HepG2 (cell line): Measurements from ENCODE around the gene BMP6. TPM values are rescaled to one million over a fixed set of nuclear protein-coding genes. Genes with fewer than 3 reads are reported as not detected.

Source experiments
- ATAC-seq: fragments of 200-7000 bp; cut with Tn5 transposase; 3 replicates; pipeline ENCODE4 v1.9.1; 2020; ENCODE audit warnings: mild to moderate bottlenecking, moderate library complexity
- BruUV-seq: library from RNA; stranded (reverse); fragments of 400-500 nt; replicated peaks from 2 replicates; lab custom pipeline; 2021; lab: Mats Ljungman, UMichigan
- CTCF ChIA-PET: fragments of 300-600 bp; formaldehyde crosslinking; extraction: SDS; loops from one replicate; lab custom pipeline; 2021; ENCODE audit warnings: low total read pairs, inconsistent platforms, low intra/inter-chr PET ratio; lab: Yijun Ruan, JAX
- POLR2A ChIA-PET: fragments of 350-600 bp; sonication (Branson Sonifier 250); formaldehyde crosslinking; loops from one replicate; lab custom pipeline; 2020; ENCODE audit warnings: antibody characterized with exemption, inconsistent platforms; lab: Yijun Ruan, JAX
- DNase-seq: peaks from one replicate; pipeline ENCODE4 v3.0.0-alpha.2; 2015; ENCODE audit warnings: low spot score
- FAIRE-seq: peaks from 3 replicates; lab custom pipeline; 2011; peaks lifted over from hg19 to GRCh38; lab: Jason Lieb, UNC
- H2AFZ ChIP-seq: one replicate; pipeline ENCODE4 v1.6.1; 2011; ENCODE audit warnings: low read length, inconsistent platforms
- H3K27ac ChIP-seq: fragments of 300-600 bp; 3 replicates; pipeline ENCODE4 v1.8.0; 2011; ENCODE audit warnings: mixed run types, mild to moderate bottlenecking, mixed read lengths, low read length, inconsistent platforms; ENCODE audit not compliant: insufficient read depth; ENCODE audit errors: extremely low read length
- H3K27me3 ChIP-seq, 2 experiments: fragments of 200-600 bp in 1 of 2; 2 replicates in 1 of 2; 3 replicates in 1 of 2; pipeline versions ENCODE4 v1.6.0 to v1.8.0; 2011; ENCODE audit warnings: low read length in 2 of 2, mild to moderate bottlenecking in 2 of 2, moderate library complexity in 2 of 2, inconsistent platforms in 1 of 2; ENCODE audit not compliant: insufficient read depth in 2 of 2, control insufficient read depth in 1 of 2
- H3K36me3 ChIP-seq, 2 experiments: fragments of 200-600 bp in 1 of 2; replicated peaks in 1 of 2; 2 replicates in 1 of 2; 3 replicates in 1 of 2; pipeline versions ENCODE4 v1.5.1 to v1.8.0; 2011; ENCODE audit warnings: low read length in 2 of 2, inconsistent platforms in 1 of 2; ENCODE audit not compliant: insufficient read depth in 2 of 2, control insufficient read depth in 1 of 2
- H3K4me1 ChIP-seq: 2 replicates; pipeline ENCODE4 v1.5.1; 2012; ENCODE audit warnings: low read length, inconsistent platforms; ENCODE audit not compliant: insufficient read depth
- H3K4me2 ChIP-seq: 2 replicates; pipeline ENCODE4 v1.6.0; 2011; ENCODE audit warnings: low read depth, low read length, inconsistent platforms
- H3K4me3 ChIP-seq, 3 experiments: fragments of 200-600 bp in 1 of 3; sonication (generic), shearing (Covaris generic) in 1 of 3; replicated peaks in 1 of 3; 2 replicates each; pipeline ENCODE4 v1.5.1; 2011 to 2016; ENCODE audit warnings: low read length in 3 of 3, inconsistent platforms in 2 of 3, low read depth in 2 of 3, mild to moderate bottlenecking in 2 of 3, control low read depth in 1 of 3, mixed read lengths in 1 of 3; ENCODE audit not compliant: insufficient read depth in 1 of 3
- H3K79me2 ChIP-seq: one replicate; pipeline ENCODE4 v1.6.1; 2011; ENCODE audit warnings: low read length, inconsistent platforms; ENCODE audit not compliant: insufficient read depth
- H3K9ac ChIP-seq: 2 replicates; pipeline ENCODE4 v1.6.0; 2011; ENCODE audit warnings: mild to moderate bottlenecking, low read depth, low read length, inconsistent platforms; ENCODE audit not compliant: insufficient read depth
- H3K9me3 ChIP-seq: 2 replicates; pipeline ENCODE4 v1.5.1; 2012; ENCODE audit warnings: mild to moderate bottlenecking, low read length
- H4K20me1 ChIP-seq: 2 replicates; pipeline ENCODE4 v1.6.0; 2011; ENCODE audit warnings: inconsistent platforms, mild to moderate bottlenecking, low read length, moderate library complexity; ENCODE audit not compliant: insufficient read depth
- FOSL2 ChIP-seq: sonication (generic); formaldehyde crosslinking; IDR thresholded peaks from 2 replicates; pipeline ENCODE4 v1.4.0; 2020; ENCODE audit warnings: missing genetic modification reagents
- GFI1 ChIP-seq: sonication (generic); formaldehyde crosslinking; IDR thresholded peaks from 2 replicates; pipeline ENCODE4 v1.5.0; 2020; ENCODE audit warnings: missing genetic modification reagents, mild to moderate bottlenecking, borderline replicate concordance
- PAX8 ChIP-seq: sonication (generic); formaldehyde crosslinking; IDR thresholded peaks from 2 replicates; pipeline ENCODE4 v1.8.0; 2022; ENCODE audit warnings: mild to moderate bottlenecking, missing genetic modification reagents, borderline replicate concordance
- POLR2A ChIP-seq, 2 experiments: IDR thresholded peaks; 2 replicates each; pipeline ENCODE4 v1.6.1; 2011; ENCODE audit warnings: low read depth in 2 of 2, low read length in 2 of 2, mild to moderate bottlenecking in 1 of 2, moderate library complexity in 1 of 2; ENCODE audit not compliant: insufficient read depth in 1 of 2
- POLR2AphosphoS2 ChIP-seq: IDR thresholded peaks from 2 replicates; pipeline ENCODE4 v1.6.1; 2011; ENCODE audit warnings: low read depth, low read length, improper control_type of control experiment
- RBFOX2 ChIP-seq: fragments of 200-400 bp; formaldehyde crosslinking; IDR thresholded peaks from 2 replicates; pipeline ENCODE4 v1.6.1; 2017; ENCODE audit warnings: low read depth, mild to moderate bottlenecking, low read length
- ZNF230 ChIP-seq: sonication (generic); formaldehyde crosslinking; IDR thresholded peaks from 2 replicates; pipeline ENCODE4 v1.4.0; 2020; ENCODE audit warnings: mild to moderate bottlenecking, missing genetic modification reagents
- ZNF605 ChIP-seq: sonication (generic); formaldehyde crosslinking; IDR thresholded peaks from 2 replicates; pipeline ENCODE4 v1.8.0; 2022; ENCODE audit warnings: mild to moderate bottlenecking, missing genetic modification reagents
- ZSCAN12 ChIP-seq: sonication (generic); formaldehyde crosslinking; IDR thresholded peaks from 2 replicates; pipeline ENCODE4 v1.9.0; 2021; ENCODE audit warnings: mild to moderate bottlenecking, missing genetic modification reagents
- WGBS: methylation state at CpG from one replicate; pipeline ENCODE4 v1.1.6; 2017; ENCODE audit warnings: low lambda C conversion rate; 5-methylcytosine and 5-hydroxymethylcytosine counted together
- in situ Hi-C: cut with HindIII; loops from 2 replicates; pipeline ENCODE4 v1.10.0; 2017; ENCODE audit warnings: low pct_unique_long_range_greater_than_20kb; ENCODE audit not compliant: extremely low pct_ligation_motif_present
- intact Hi-C: fragments of 100-400 bp; cut with micrococcal nuclease; formaldehyde crosslinking; loops from one replicate; pipeline ENCODE4 v1.10.0; 2022; ENCODE audit not compliant: unreplicated experiment
- polyA plus RNA-seq, 8 experiments: library from polyadenylated mRNA; depleted of rRNA in 3 of 8; stranded (reverse) in 7 of 8; unstranded in 1 of 8; fragments of >200 nt; fragmentation: Illumina TruSeq in 4 of 8; extraction: Trizol in 4 of 8; gene quantifications; 2 replicates each; pipeline versions ENCODE4 v1.2.1 to v1.2.3, GENCODE V29; 2011 to 2016; ENCODE audit warnings: low read depth in 4 of 8, missing spikeins in 1 of 8, mixed read lengths in 1 of 8; ENCODE audit not compliant: insufficient read depth in 1 of 8
- total RNA-seq, 5 experiments: library from RNA; depleted of rRNA; stranded (reverse); fragments of >200 nt; fragmentation: Illumina TruSeq; extraction: Trizol; gene quantifications; 2 replicates each; pipeline ENCODE4 v1.2.3, GENCODE V29; 2016; ENCODE audit warnings: low read depth in 1 of 5
- TF ChIP-seq, protein P1 (sequence below): IDR thresholded peaks from 2 replicates; pipeline ENCODE4 v1.6.1; 2016; ENCODE audit warnings: low read depth, control low read depth
- TF ChIP-seq, protein P2 (sequence below): sonication (generic); formaldehyde crosslinking; IDR thresholded peaks from 2 replicates; pipeline ENCODE4 v1.9.0; 2022; ENCODE audit warnings: missing genetic modification reagents, mild to moderate bottlenecking, borderline replicate concordance

The BMP6 gene
- total and polyA plus RNA-seq, 2 of the 13 experiments (the other 11 are each of a cell fraction or from before 2014, with no cell fraction given) = 0.09 to 0.18 TPM

DNA sequence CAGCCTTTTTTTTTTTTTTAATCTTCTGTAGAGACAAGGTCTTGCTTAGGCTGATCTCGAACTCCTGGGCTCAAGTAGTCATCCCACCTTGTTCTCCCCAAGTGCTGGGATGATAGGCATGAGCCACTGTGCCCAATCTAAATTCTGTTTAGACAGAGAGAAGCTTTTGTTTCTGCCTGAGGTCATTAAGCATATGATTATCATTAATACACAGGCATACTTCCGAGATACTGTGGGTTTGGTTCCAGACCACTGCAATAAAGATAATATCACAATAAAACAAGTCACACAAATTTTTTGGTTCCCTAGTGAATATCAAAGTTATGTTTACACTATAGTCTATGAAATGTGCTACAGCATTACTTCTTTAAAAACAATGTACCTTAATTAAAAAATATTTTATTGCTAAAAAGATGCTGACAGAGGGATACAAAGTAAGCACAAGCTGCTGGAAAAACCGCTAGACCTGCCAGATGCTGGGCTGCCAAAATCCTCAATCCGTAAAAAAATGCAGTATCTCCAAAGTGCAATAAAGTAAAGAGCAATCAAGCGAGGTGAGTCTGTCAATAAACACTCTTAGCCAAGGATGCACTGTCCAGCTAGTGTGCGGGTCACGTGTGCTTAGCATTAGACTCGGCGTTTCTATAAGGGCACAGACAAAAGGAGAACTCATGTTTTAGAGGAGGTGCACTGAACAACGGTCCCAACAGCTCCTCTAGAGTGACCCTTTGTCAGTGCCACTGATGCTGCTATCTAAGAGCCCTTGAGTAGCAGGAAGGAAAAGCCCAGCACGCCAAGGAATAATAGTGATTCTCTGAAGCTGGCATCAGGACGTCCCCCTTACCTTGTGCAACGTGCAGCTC lies 168.6 kb downstream of the BMP6 start:
- intact Hi-C loops = no loop called here
- no peak for ATAC-seq
- POLR2A ChIA-PET = no interaction called here

DNA sequence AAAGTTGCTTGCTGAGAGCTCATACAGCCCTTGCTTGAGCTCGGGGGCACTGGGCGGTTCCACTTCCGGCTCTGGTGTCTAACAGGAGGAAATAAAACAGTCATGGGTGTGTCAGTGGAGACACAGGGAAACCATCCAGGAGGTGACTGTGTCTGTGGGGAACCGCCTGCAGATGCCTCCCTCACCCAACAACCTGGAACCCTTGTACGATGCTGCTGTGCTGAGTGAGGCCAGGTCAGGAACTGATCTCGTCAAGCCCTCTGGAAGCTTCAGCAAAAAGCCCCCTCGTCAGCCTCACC lies 169.2 kb downstream of the BMP6 start:
- no peaks in the 10 kb centered on the region for H3K27me3 ChIP-seq
- intact Hi-C loops = no loop called here
- ATAC-seq (no peak), DNase-seq (no peak), FAIRE-seq (no peak)
- no peak overlapping the region for H3K9ac ChIP-seq
- H3K4me2 ChIP-seq = no peak overlapping the region
- no peaks in the 10 kb centered on the region for H3K9me3 ChIP-seq
- WGBS = 97% methylated on average over 7 of the region's 7 CpGs
- in situ Hi-C loops = loop anchor here (5.0 kb wide), 1 partner anchor 97 kb away; no protein-coding TSS in a partner anchor
- peaks cover 68 to 98% of the 10 kb centered on the region in 2 experiments for H3K36me3 ChIP-seq
- CTCF ChIA-PET = no interaction called here
- H3K4me3 ChIP-seq = no peak overlapping the region
- BruUV-seq = no TSS peak
- peaks cover 3% of the 10 kb centered on the region for H3K79me2 ChIP-seq
- POLR2A ChIA-PET = no interaction called here
- TF ChIP-seq PAX8 (CRISPR knock-in tag) (no peak), GFI1 (CRISPR knock-in tag) (no peak), POLR2AphosphoS2 (0 out of 2 replicates have a peak, but pooled peaks have one; percentile 43), POLR2A (IDR thresholded peaks at IDR 0.05; ENCODE audit: insufficient read depth in 1 of 2, low read depth in 2 of 2, low read length in 2 of 2) (0 out of 4 replicates have a peak, but pooled peaks of 1 of the 2 experiments have one; percentile 23), ZNF230 (CRISPR knock-in tag) (no peak), FOSL2 (CRISPR knock-in tag) (no peak), ZSCAN12 (CRISPR knock-in tag) (no peak)
- TF ChIP-seq, protein P1, sequence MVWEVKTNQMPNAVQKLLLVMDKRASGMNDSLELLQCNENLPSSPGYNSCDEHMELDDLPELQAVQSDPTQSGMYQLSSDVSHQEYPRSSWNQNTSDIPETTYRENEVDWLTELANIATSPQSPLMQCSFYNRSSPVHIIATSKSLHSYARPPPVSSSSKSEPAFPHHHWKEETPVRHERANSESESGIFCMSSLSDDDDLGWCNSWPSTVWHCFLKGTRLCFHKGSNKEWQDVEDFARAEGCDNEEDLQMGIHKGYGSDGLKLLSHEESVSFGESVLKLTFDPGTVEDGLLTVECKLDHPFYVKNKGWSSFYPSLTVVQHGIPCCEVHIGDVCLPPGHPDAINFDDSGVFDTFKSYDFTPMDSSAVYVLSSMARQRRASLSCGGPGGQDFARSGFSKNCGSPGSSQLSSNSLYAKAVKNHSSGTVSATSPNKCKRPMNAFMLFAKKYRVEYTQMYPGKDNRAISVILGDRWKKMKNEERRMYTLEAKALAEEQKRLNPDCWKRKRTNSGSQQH (CRISPR knock-in tag) = no peak
- TF ChIP-seq, protein P2, sequence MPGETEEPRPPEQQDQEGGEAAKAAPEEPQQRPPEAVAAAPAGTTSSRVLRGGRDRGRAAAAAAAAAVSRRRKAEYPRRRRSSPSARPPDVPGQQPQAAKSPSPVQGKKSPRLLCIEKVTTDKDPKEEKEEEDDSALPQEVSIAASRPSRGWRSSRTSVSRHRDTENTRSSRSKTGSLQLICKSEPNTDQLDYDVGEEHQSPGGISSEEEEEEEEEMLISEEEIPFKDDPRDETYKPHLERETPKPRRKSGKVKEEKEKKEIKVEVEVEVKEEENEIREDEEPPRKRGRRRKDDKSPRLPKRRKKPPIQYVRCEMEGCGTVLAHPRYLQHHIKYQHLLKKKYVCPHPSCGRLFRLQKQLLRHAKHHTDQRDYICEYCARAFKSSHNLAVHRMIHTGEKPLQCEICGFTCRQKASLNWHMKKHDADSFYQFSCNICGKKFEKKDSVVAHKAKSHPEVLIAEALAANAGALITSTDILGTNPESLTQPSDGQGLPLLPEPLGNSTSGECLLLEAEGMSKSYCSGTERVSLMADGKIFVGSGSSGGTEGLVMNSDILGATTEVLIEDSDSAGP = no peak
- H2AFZ ChIP-seq = no peak overlapping the region
- peaks cover 13% of the 10 kb centered on the region for H3K4me1 ChIP-seq
- no peak overlapping the region for H3K27ac ChIP-seq
- H4K20me1 ChIP-seq = peaks cover 16% of the 10 kb centered on the region

More for the DNA sequence above, 168.6 kb downstream of the BMP6 start:
- Histone ChIP-seq H2AFZ (no peak overlapping the region), H3K4me2 (no peak overlapping the region), H3K4me3 (no peak overlapping the region), H3K79me2 (peaks cover 2% of the 10 kb centered on the region), H3K9me3 (no peaks in the 10 kb centered on the region), H3K36me3 (peaks cover 69 to 98% of the 10 kb centered on the region in 2 experiments), H3K4me1 (peaks cover 7% of the 10 kb centered on the region), H3K9ac (no peak overlapping the region), H3K27ac (no peak overlapping the region), H3K27me3 (no peaks in the 10 kb centered on the region), H4K20me1 (peaks cover 14% of the 10 kb centered on the region)
- FAIRE-seq (no peak), DNase-seq (no peak)
- 97% methylated on average over 13 of the region's 13 CpGs for WGBS
- TF ChIP-seq ZNF605 (CRISPR knock-in tag) = no peak
- 0 out of 2 replicates have a peak, but pooled peaks have one; percentile 33 for TF ChIP-seq RBFOX2
- CTCF ChIA-PET = no interaction called here
- in situ Hi-C loops = loop anchor here (5.0 kb wide), 1 partner anchor 98 kb away; no protein-coding TSS in a partner anchor
- BruUV-seq = no TSS peak
